SU-DHL-6 (cell line): Measurements from ENCODE around the gene HAO2.

Source experiments
- H2AFZ ChIP-seq: fragments of 200-600 bp; sonication (generic); 2 replicates; pipeline ENCODE4 v1.6.1; 2014; ENCODE audit warnings: low read depth, mild to moderate bottlenecking, moderate library complexity, mixed read lengths, antibody characterized with exemption, low read length; ENCODE audit not compliant: severe bottlenecking
- H3F3A ChIP-seq: fragments of 200-600 bp; shearing (Covaris generic); 2 replicates; pipeline ENCODE4 v1.6.0; 2016; ENCODE audit warnings: antibody characterized with exemption, mild to moderate bottlenecking; ENCODE audit not compliant: insufficient read depth
- H3K27ac ChIP-seq: fragments of 200-600 bp; sonication (generic); 2 replicates; pipeline ENCODE4 v1.5.1; 2016; ENCODE audit warnings: low read depth, mild to moderate bottlenecking, low read length, moderate library complexity, mixed read lengths
- H3K27me3 ChIP-seq: fragments of 200-600 bp; sonication (generic), shearing (Covaris generic); 2 replicates; pipeline ENCODE4 v1.6.0; 2014; ENCODE audit warnings: mild to moderate bottlenecking, low read length
- H3K36me3 ChIP-seq: fragments of 200-600 bp; sonication (generic); 2 replicates; pipeline ENCODE4 v1.6.1; 2014; ENCODE audit warnings: mild to moderate bottlenecking, low read length, mixed read lengths
- H3K4me2 ChIP-seq: fragments of 300-600, 200-600 bp; shearing (Covaris generic), sonication (generic); 2 replicates; pipeline ENCODE4 v1.6.0; 2014; ENCODE audit warnings: low read length, low read depth, mild to moderate bottlenecking; ENCODE audit not compliant: poor library complexity, severe bottlenecking
- H3K4me3 ChIP-seq: fragments of 200-600 bp; sonication (generic); 2 replicates; pipeline ENCODE4 v1.5.1; 2014; ENCODE audit warnings: antibody characterized with exemption, low read length, mild to moderate bottlenecking, mixed read lengths; ENCODE audit not compliant: insufficient read depth, poor library complexity, severe bottlenecking
- H3K79me2 ChIP-seq: fragments of 200-600 bp; sonication (generic); 2 replicates; pipeline ENCODE4 v1.6.1; 2014; ENCODE audit warnings: mild to moderate bottlenecking, low read length, moderate library complexity; ENCODE audit not compliant: insufficient read depth
- H3K9ac ChIP-seq: fragments of 200-600 bp; sonication (generic); 2 replicates; pipeline ENCODE4 v1.7.0; 2014; ENCODE audit warnings: mild to moderate bottlenecking, low read length
- H3K9me2 ChIP-seq: fragments of 200-600 bp; sonication (generic); replicated peaks from 2 replicates; pipeline ENCODE4 v1.6.1; 2014; ENCODE audit warnings: low read length; ENCODE audit not compliant: insufficient read depth
- H3K9me3 ChIP-seq: fragments of 200-600 bp; sonication (generic); 2 replicates; pipeline ENCODE4 v1.6.1; 2014; ENCODE audit warnings: low read length, mixed read lengths; ENCODE audit not compliant: insufficient read depth
- H4K20me1 ChIP-seq: fragments of 200-600 bp; sonication (generic); 2 replicates; pipeline ENCODE4 v1.6.1; 2014; ENCODE audit warnings: low read depth, mild to moderate bottlenecking, antibody characterized with exemption, low read length, moderate library complexity, mixed read lengths
- EZH2phosphoT487 ChIP-seq: fragments of 200-600 bp; sonication (generic), shearing (Covaris generic); conservative IDR thresholded peaks from 2 replicates; pipeline ENCODE4 v1.6.1; 2018; ENCODE audit warnings: mild to moderate bottlenecking, antibody characterized with exemption, low read length, moderate library complexity, mixed read lengths
- TF ChIP-seq, protein P1 (sequence below): fragments of 200-600 bp; sonication (generic); IDR thresholded peaks from one replicate; pipeline ENCODE4 v1.5.1; 2017; ENCODE audit warnings: antibody characterized with exemption, mild to moderate bottlenecking, low read length, moderate library complexity; ENCODE audit not compliant: insufficient read depth, poor library complexity, severe bottlenecking

The HAO2 gene

DNA sequence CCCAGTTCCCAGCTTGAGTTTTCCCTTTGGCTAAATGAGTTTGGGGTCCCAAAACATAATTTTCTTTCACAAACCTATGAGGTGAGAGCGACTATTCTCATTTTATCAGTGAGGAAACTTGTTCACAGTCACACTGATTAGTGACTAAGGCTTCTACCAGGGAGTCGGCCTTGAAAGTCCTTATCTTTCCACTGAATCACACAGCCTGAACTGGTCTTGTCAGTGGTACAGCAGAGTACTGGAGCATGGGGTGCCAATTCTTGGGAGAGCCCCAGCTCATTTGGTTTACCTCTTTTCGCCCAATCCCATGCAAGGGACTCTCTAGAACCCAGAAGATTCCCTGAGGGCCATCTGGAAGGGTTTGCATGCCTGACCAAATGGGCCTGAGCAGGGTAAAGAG lies 63.3 kb downstream of the HAO2 start:
- H3K9ac ChIP-seq: no peak overlapping the region
- TF ChIP-seq EZH2phosphoT487: no peak
- TF ChIP-seq, protein P1, sequence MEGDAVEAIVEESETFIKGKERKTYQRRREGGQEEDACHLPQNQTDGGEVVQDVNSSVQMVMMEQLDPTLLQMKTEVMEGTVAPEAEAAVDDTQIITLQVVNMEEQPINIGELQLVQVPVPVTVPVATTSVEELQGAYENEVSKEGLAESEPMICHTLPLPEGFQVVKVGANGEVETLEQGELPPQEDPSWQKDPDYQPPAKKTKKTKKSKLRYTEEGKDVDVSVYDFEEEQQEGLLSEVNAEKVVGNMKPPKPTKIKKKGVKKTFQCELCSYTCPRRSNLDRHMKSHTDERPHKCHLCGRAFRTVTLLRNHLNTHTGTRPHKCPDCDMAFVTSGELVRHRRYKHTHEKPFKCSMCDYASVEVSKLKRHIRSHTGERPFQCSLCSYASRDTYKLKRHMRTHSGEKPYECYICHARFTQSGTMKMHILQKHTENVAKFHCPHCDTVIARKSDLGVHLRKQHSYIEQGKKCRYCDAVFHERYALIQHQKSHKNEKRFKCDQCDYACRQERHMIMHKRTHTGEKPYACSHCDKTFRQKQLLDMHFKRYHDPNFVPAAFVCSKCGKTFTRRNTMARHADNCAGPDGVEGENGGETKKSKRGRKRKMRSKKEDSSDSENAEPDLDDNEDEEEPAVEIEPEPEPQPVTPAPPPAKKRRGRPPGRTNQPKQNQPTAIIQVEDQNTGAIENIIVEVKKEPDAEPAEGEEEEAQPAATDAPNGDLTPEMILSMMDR: no peak
- H3K4me2 ChIP-seq: no peak overlapping the region
- H4K20me1 ChIP-seq: no peaks in the 10 kb centered on the region
- no peak overlapping the region for H2AFZ ChIP-seq
- H3K36me3 ChIP-seq: no peaks in the 10 kb centered on the region
- H3K27me3 ChIP-seq: no peaks in the 10 kb centered on the region; the same call in 1 of the 2 replicates
- H3K9me3 ChIP-seq: no peaks in the 10 kb centered on the region
- H3K9me2 ChIP-seq: no peaks in the 10 kb centered on the region
- H3K4me3 ChIP-seq: no peak overlapping the region
- no peaks in the 10 kb centered on the region for H3F3A ChIP-seq
- no peaks in the 10 kb centered on the region for H3K79me2 ChIP-seq
- H3K27ac ChIP-seq: no peak overlapping the region

DNA sequence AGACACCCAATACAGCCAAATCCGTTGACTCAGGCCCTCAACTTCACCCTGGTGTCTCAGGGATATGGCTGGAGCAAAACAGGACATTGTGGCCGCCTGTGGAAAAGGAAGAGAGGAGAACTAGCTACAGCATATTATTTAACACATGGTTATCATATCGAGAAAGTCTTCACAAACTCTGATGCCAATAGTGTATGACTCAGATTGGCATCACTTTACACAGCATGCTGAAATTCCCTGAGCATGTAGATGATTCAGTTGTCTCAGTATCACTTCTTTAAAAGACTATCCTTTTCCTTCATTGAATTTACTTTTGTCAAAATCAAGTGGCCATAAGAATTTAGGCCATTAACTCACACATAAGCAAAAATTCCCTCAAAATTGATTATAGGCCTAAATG lies 66.5 kb downstream of the HAO2 start:
- no peaks in the 10 kb centered on the region for H3K9me3 ChIP-seq
- no peaks in the 10 kb centered on the region for H3F3A ChIP-seq
- H3K27ac ChIP-seq: no peak overlapping the region
- H2AFZ ChIP-seq: no peak overlapping the region
- no peaks in the 10 kb centered on the region; the same call in 1 of the 2 replicates for H3K27me3 ChIP-seq
- TF ChIP-seq, protein P1: no peak
- no peak for TF ChIP-seq EZH2phosphoT487
- H3K79me2 ChIP-seq: no peaks in the 10 kb centered on the region
- H4K20me1 ChIP-seq: no peaks in the 10 kb centered on the region
- H3K36me3 ChIP-seq: no peaks in the 10 kb centered on the region
- H3K9me2 ChIP-seq: no peaks in the 10 kb centered on the region
- no peak overlapping the region for H3K4me2 ChIP-seq
- no peak overlapping the region for H3K9ac ChIP-seq
- H3K4me3 ChIP-seq: no peak overlapping the region

- H3K9ac ChIP-seq: no peak overlapping the region
- no peak overlapping the region for H3K4me3 ChIP-seq
- H3K9me2 ChIP-seq: no peaks in the 10 kb centered on the region
- H3K27ac ChIP-seq: no peak overlapping the region
- H3K27me3 ChIP-seq: no peaks in the 10 kb centered on the region; the same call in 1 of the 2 replicates
- no peak overlapping the region for H3K4me2 ChIP-seq
- H4K20me1 ChIP-seq: no peaks in the 10 kb centered on the region
- no peaks in the 10 kb centered on the region for H3K9me3 ChIP-seq
- no peak overlapping the region for H2AFZ ChIP-seq
- TF ChIP-seq, protein P1: no peak
- TF ChIP-seq EZH2phosphoT487: no peak
- no peaks in the 10 kb centered on the region for H3K36me3 ChIP-seq
- no peaks in the 10 kb centered on the region for H3K79me2 ChIP-seq
- no peaks in the 10 kb centered on the region for H3F3A ChIP-seq
Measured at GRCh38 chr1:119438761-119439160, 70.2 kb downstream of the HAO2 start.
